H1 (cell line): ENCODE results near the gene OSBP. TPM values are rescaled to one million over a fixed set of nuclear protein-coding genes. Genes with fewer than 3 reads are reported as not detected.

ENCODE experiments used
- CTCF ChIA-PET: fragments of 300-600 bp; sonication (Branson Sonifier 250); formaldehyde crosslinking; loops from one replicate; lab custom pipeline; 2021; ENCODE audit not compliant: partially characterized antibody; lab: Charles Lee
- POLR2A ChIA-PET: fragments of 300-600 bp; sonication (Branson Sonifier 250); formaldehyde crosslinking; loops from one replicate; lab custom pipeline; 2021; ENCODE audit warnings: inconsistent platforms; ENCODE audit not compliant: partially characterized antibody; lab: Charles Lee
- DNase-seq, 2 experiments: peaks; one replicate each; pipeline versions ENCODE4 v3.0.0 to v3.0.0-alpha.2; 2010 to 2022; ENCODE audit warnings: low spot score in 2 of 2, low read depth in 1 of 2, mixed read lengths in 1 of 2
- FAIRE-seq: peaks from 2 replicates; lab custom pipeline; 2011; peaks lifted over from hg19 to GRCh38; lab: Jason Lieb, UNC
- H2AFZ ChIP-seq: 2 replicates; pipeline ENCODE4 v1.8.1; 2012; ENCODE audit warnings: low read length, inconsistent platforms
- H2AK5ac ChIP-seq: 2 replicates; pipeline ENCODE4 v1.6.1; 2013; ENCODE audit warnings: low read depth, low read length
- H2BK120ac ChIP-seq: replicated peaks from 2 replicates; pipeline ENCODE3; 2013; ENCODE audit warnings: low read depth, low read length, inconsistent platforms
- H2BK12ac ChIP-seq: 2 replicates; pipeline ENCODE4 v1.6.1; 2013; ENCODE audit warnings: low read depth, low read length
- H2BK15ac ChIP-seq: 2 replicates; pipeline ENCODE4 v1.6.1; 2013; ENCODE audit warnings: low read length
- H2BK20ac ChIP-seq: 2 replicates; pipeline ENCODE4 v1.6.1; 2013; ENCODE audit warnings: low read length
- H2BK5ac ChIP-seq: 2 replicates; pipeline ENCODE4 v1.6.1; 2013; ENCODE audit warnings: low read depth, low read length
- H3K14ac ChIP-seq: 2 replicates; pipeline ENCODE4 v1.6.1; 2013; ENCODE audit warnings: inconsistent platforms; ENCODE audit not compliant: insufficient read length
- H3K18ac ChIP-seq: 2 replicates; pipeline ENCODE4 v1.6.1; 2013; ENCODE audit warnings: low read length; ENCODE audit errors: extremely low read depth
- H3K23ac ChIP-seq: 2 replicates; pipeline ENCODE4 v1.6.1; 2013; ENCODE audit warnings: inconsistent platforms; ENCODE audit not compliant: insufficient read length
- H3K23me2 ChIP-seq: 2 replicates; pipeline ENCODE4 v1.6.1; 2013; ENCODE audit warnings: low read depth, low read length
- H3K27ac ChIP-seq: 2 replicates; pipeline ENCODE4 v1.6.1; 2011; ENCODE audit warnings: low read depth, low read length, inconsistent platforms
- H3K27me3 ChIP-seq, 4 experiments: replicated peaks in 1 of 4; 1 replicate in 1 of 4; 2 replicates in 3 of 4; pipeline versions ENCODE4 v1.6.1 to v1.8.1; 2011 to 2013; ENCODE audit warnings: low read length in 3 of 4, mild to moderate bottlenecking in 3 of 4, inconsistent platforms in 2 of 4, mixed read lengths in 2 of 4, moderate library complexity in 1 of 4; ENCODE audit not compliant: control insufficient read depth in 3 of 4, insufficient read depth in 3 of 4; ENCODE audit errors: extremely low read depth in 1 of 4
- H3K36me3 ChIP-seq, 4 experiments: 2 replicates each; pipeline versions ENCODE4 v1.6.1 to v1.8.1; 2011 to 2013; ENCODE audit warnings: mild to moderate bottlenecking in 4 of 4, low read length in 3 of 4, moderate library complexity in 2 of 4, control low read depth in 1 of 4, inconsistent platforms in 1 of 4; ENCODE audit not compliant: insufficient read depth in 4 of 4, control insufficient read depth in 2 of 4
- H3K4ac ChIP-seq: replicated peaks from 2 replicates; pipeline ENCODE3; 2013; ENCODE audit warnings: low read length, low read depth, mixed read lengths, inconsistent platforms; ENCODE audit not compliant: insufficient read length
- H3K4me1 ChIP-seq, 4 experiments: replicated peaks in 1 of 4; 1 replicate in 1 of 4; 2 replicates in 3 of 4; pipeline versions ENCODE4 v1.6.1 to v1.8.1; 2011 to 2013; ENCODE audit warnings: low read length in 3 of 4, inconsistent platforms in 2 of 4, mixed read lengths in 1 of 4; ENCODE audit not compliant: insufficient read depth in 4 of 4, control insufficient read depth in 3 of 4
- H3K4me2 ChIP-seq, 2 experiments: 2 replicates each; pipeline versions ENCODE4 v1.6.1 to v1.8.1; 2011 to 2013; ENCODE audit warnings: low read depth in 2 of 2, low read length in 2 of 2, control low read depth in 1 of 2, inconsistent platforms in 1 of 2, mild to moderate bottlenecking in 1 of 2; ENCODE audit not compliant: insufficient read depth in 1 of 2
- H3K4me3 ChIP-seq, 4 experiments: fragments of 200-600, 300-600 bp in 1 of 4; sonication (generic), shearing (Covaris generic), sonication (Bioruptor Twin) in 1 of 4; 2 replicates each; pipeline versions ENCODE4 v1.5.1 to v1.8.1; 2011 to 2016; ENCODE audit warnings: low read length in 4 of 4, low read depth in 3 of 4, control low read depth in 2 of 4, inconsistent platforms in 2 of 4, mild to moderate bottlenecking in 2 of 4, mixed read lengths in 1 of 4, moderate library complexity in 1 of 4; ENCODE audit not compliant: insufficient read depth in 2 of 4; ENCODE audit errors: extremely low read depth in 1 of 4
- H3K56ac ChIP-seq: replicated peaks from 2 replicates; pipeline ENCODE3; 2013; ENCODE audit warnings: low read depth, mild to moderate bottlenecking, mixed read lengths, low read length, inconsistent platforms; ENCODE audit not compliant: insufficient read length
- H3K79me1 ChIP-seq: 2 replicates; pipeline ENCODE4 v1.6.1; 2013; ENCODE audit warnings: low read depth, low read length, control low read depth
- H3K79me2 ChIP-seq, 2 experiments: 2 replicates each; pipeline versions ENCODE4 v1.6.1 to v1.8.1; 2012 to 2013; ENCODE audit warnings: low read length in 2 of 2, mild to moderate bottlenecking in 2 of 2, inconsistent platforms in 1 of 2; ENCODE audit not compliant: insufficient read depth in 2 of 2, control insufficient read depth in 1 of 2
- H3K9ac ChIP-seq, 4 experiments: replicated peaks in 1 of 4; 1 replicate in 1 of 4; 2 replicates in 3 of 4; pipeline versions ENCODE4 v1.6.1 to v1.8.1; 2011 to 2013; ENCODE audit warnings: low read depth in 3 of 4, low read length in 3 of 4, control low read depth in 2 of 4, mild to moderate bottlenecking in 2 of 4, moderate library complexity in 2 of 4, inconsistent platforms in 1 of 4; ENCODE audit errors: extremely low read depth in 1 of 4
- H3K9me3 ChIP-seq, 2 experiments: 2 replicates each; pipeline versions ENCODE4 v1.6.1 to v1.8.1; 2012 to 2013; ENCODE audit warnings: mild to moderate bottlenecking in 2 of 2, moderate library complexity in 2 of 2, control low read depth in 1 of 2, inconsistent platforms in 1 of 2, low read depth in 1 of 2, low read length in 1 of 2, mixed read lengths in 1 of 2; ENCODE audit not compliant: insufficient read depth in 2 of 2
- H4K20me1 ChIP-seq, 2 experiments: replicated peaks in 1 of 2; 2 replicates each; pipeline versions ENCODE3 to v1.8.1; 2011 to 2013; ENCODE audit warnings: inconsistent platforms in 2 of 2, low read length in 2 of 2, mild to moderate bottlenecking in 1 of 2; ENCODE audit not compliant: insufficient read depth in 2 of 2, control insufficient read depth in 1 of 2
- H4K5ac ChIP-seq: 2 replicates; pipeline ENCODE4 v1.6.1; 2013; ENCODE audit warnings: low read length, low read depth, mixed read lengths, inconsistent platforms; ENCODE audit not compliant: insufficient read length
- H4K8ac ChIP-seq: 2 replicates; pipeline ENCODE4 v1.8.0; 2013; ENCODE audit warnings: mild to moderate bottlenecking, moderate library complexity, low read length, inconsistent platforms; ENCODE audit not compliant: insufficient read depth; ENCODE audit errors: extremely low read depth
- H4K91ac ChIP-seq: replicated peaks from 2 replicates; pipeline ENCODE3; 2013; ENCODE audit warnings: low read length, mixed read lengths, inconsistent platforms; ENCODE audit not compliant: insufficient read length
- MAX ChIP-seq: IDR thresholded peaks from 2 replicates; pipeline ENCODE4 v1.6.1; 2012; ENCODE audit warnings: inconsistent platforms
- WGBS, 2 experiments: shearing (Covaris generic) in 1 of 2; methylation state at CpG; one replicate each; pipeline versions ENCODE4 v1.1.6 to v1.1.7; 2013 to 2015; ENCODE audit warnings: low lambda C conversion rate in 2 of 2, mixed read lengths in 2 of 2, inconsistent platforms in 1 of 2, low coverage in 1 of 2, missing lambda C conversion rate in 1 of 2; ENCODE audit not compliant: insufficient replicate concordance in 2 of 2, insufficient coverage in 1 of 2, insufficient read length in 1 of 2; ENCODE audit errors: extremely low coverage in 1 of 2, missing lambda C conversion rate in 1 of 2; 5-methylcytosine and 5-hydroxymethylcytosine counted together
- polyA plus RNA-seq, 7 experiments: library from polyadenylated mRNA; depleted of rRNA in 3 of 7; stranded (reverse) in 5 of 7; unstranded in 2 of 7; fragments of >200 nt in 5 of 7; fragments of 200-250 nt in 2 of 7; gene quantifications; 1 replicate in 5 of 7; 2 replicates in 1 of 7; 4 replicates in 1 of 7; pipeline versions ENCODE4 v1.2.1 to v1.2.3, GENCODE V29; 2011 to 2013; ENCODE audit warnings: missing spikeins in 2 of 7, mixed read lengths in 2 of 7
- total RNA-seq: library from RNA; stranded (reverse); fragmentation: NEBNext Ultra II Directional; extraction: Animal tissue kit (Norgen Biotek cat#: 25700); gene quantifications from 2 replicates; pipeline ENCODE4 v1.2.1, GENCODE V29; 2021

OSBP gene
- total and polyA plus RNA-seq, 2 of the 8 experiments (the other 6 are each of a cell fraction or from before 2014, with no cell fraction given), result 13.2 to 43.1 TPM

- ChIA-PET CTCF (interaction anchor here (0.6 to 1.8 kb wide), 5 partner anchors 9 to 1034 kb away, joined by 3 to 4 read pairs (median 3); no protein-coding TSS in a partner anchor), POLR2A (interaction anchor here (1.3 to 3.3 kb wide), 2 partner anchors 9 to 112 kb away, joined by 9 to 16 read pairs; partner anchors contain the start of gene PATL1)
- Histone ChIP-seq H3K4me1 (peaks cover 2 to 5% (median 3%) of the 10 kb centered on the region in 4 experiments; a peak in 6 of 7 replicates), H3K56ac (no peak overlapping the region), H4K8ac (no peak overlapping the region), H3K79me1 (no peaks in the 10 kb centered on the region), H4K5ac (no peak overlapping the region), H4K91ac (no peak overlapping the region), H3K9me3 (no peaks in the 10 kb centered on the region), H3K4me3 (peak overlapping the region; percentile 83 to 95 (median 94)), H2BK12ac (no peak overlapping the region), H3K23me2 (peaks cover 22% of the 10 kb centered on the region), H3K23ac (no peak overlapping the region), H4K20me1 (no peaks in the 10 kb centered on the region), H2BK120ac (no peak overlapping the region), H3K4me2 (peak overlapping the region; percentile 70 to 76), H3K18ac (no peak overlapping the region), H2AFZ (peak overlapping the region; percentile 44; the same call in 1 of the 2 replicates), H3K14ac (no peak overlapping the region), H3K27ac (no peak overlapping the region), H2BK5ac (no peak overlapping the region), H3K9ac (no peak overlapping the region; a peak in 1 of 7 replicates), H3K27me3 (no peaks in the 10 kb centered on the region; a peak in 1 of 7 replicates), H3K79me2 (no peaks in the 10 kb centered on the region), H3K36me3 (no peaks in the 10 kb centered on the region), H2BK20ac (no peak overlapping the region), H2BK15ac (no peak overlapping the region), H2AK5ac (no peak overlapping the region), H3K4ac (no peak overlapping the region)
- DNase-seq (no peak), FAIRE-seq (no peak)
- no peak for TF ChIP-seq MAX
- 9% methylated on average over 13 of the region's 13 CpGs; no CpG with 5 or more reads in 1 of the 2 experiments for WGBS, 2 experiments
Observed at GRCh38 chr11:59556917-59557348, 58.6 kb downstream of the OSBP start.
